Measurements from ENCODE around the gene DNM1L.
"Not testable (repeated sequence)": the region's sequence is repeated elsewhere in the genome, so short reads cannot be mapped to it uniquely, and the experiment has no call there.

DNM1L gene

GRCh38 chr12:32693036-32693435 lies 13.9 kb downstream of the DNM1L start:
- peaks cover 0 to 11% (median 0%) of the 10 kb centered on the region in 4 experiments for H3K4me1 ChIP-seq (ENCODE audit: control extremely low read depth in 1 of 4, control insufficient read depth in 4 of 4, insufficient read depth in 4 of 4, low read length in 3 of 4)
- ChIA-PET CTCF (interaction anchor here (1.1 to 1.5 kb wide), 3 partner anchors 15 to 29 kb away, joined by 3 to 4 read pairs (median 3); no protein-coding TSS in a partner anchor), POLR2A (no interaction called here)
- peaks cover 3 to 9% (median 6%) of the 10 kb centered on the region in 4 experiments for H3K36me3 ChIP-seq (ENCODE audit: control insufficient read depth in 4 of 4, insufficient read depth in 4 of 4, low read length in 3 of 4)
- H3K9me3 ChIP-seq (ENCODE audit: control extremely low read depth in 1 of 5, control insufficient read depth in 4 of 5, insufficient read depth in 2 of 5, low read depth in 1 of 5, low read length in 4 of 5), result peaks cover 0 to 4% (median 3%) of the 10 kb centered on the region in 5 experiments
- no peaks in the 10 kb centered on the region for H3K27me3 ChIP-seq (replicated peaks in 2 of 5; ENCODE audit: control insufficient read depth in 4 of 5, insufficient read depth in 5 of 5, low read length in 4 of 5)
- H3K27ac ChIP-seq (ENCODE audit: insufficient read depth in 1 of 2, low read depth in 1 of 2, low read length in 2 of 2, poor library complexity in 1 of 2, severe bottlenecking in 2 of 2), result peak overlapping the region in 1 of 2 experiments; percentile 17
- no CpG with 5 or more reads among the region's 1 CpG for WGBS (ENCODE audit: insufficient coverage)
- no peak overlapping the region for H3K4me3 ChIP-seq (ENCODE audit: control insufficient read depth in 1 of 7, extremely low read depth in 1 of 7, insufficient read depth in 4 of 7, low read depth in 2 of 7, low read length in 6 of 7)
- DNase-seq, result peak; percentile 35 to 85 (median 64)

- Histone ChIP-seq H3K4me1 (ENCODE audit: control extremely low read depth in 1 of 4, control insufficient read depth in 4 of 4, insufficient read depth in 4 of 4, low read length in 3 of 4) (peaks cover 0 to 15% (median under 1%) of the 10 kb centered on the region in 4 experiments), H3K36me3 (ENCODE audit: control insufficient read depth in 4 of 4, insufficient read depth in 4 of 4, low read length in 3 of 4) (peaks cover 1 to 9% (median 5%) of the 10 kb centered on the region in 4 experiments), H3K27ac (ENCODE audit: insufficient read depth in 1 of 2, low read depth in 1 of 2, low read length in 2 of 2, poor library complexity in 1 of 2, severe bottlenecking in 2 of 2) (no peak overlapping the region), H3K9me3 (ENCODE audit: control extremely low read depth in 1 of 5, control insufficient read depth in 4 of 5, insufficient read depth in 2 of 5, low read depth in 1 of 5, low read length in 4 of 5) (peaks cover 0 to 3% (median 3%) of the 10 kb centered on the region in 5 experiments), H3K4me3 (ENCODE audit: control insufficient read depth in 1 of 7, extremely low read depth in 1 of 7, insufficient read depth in 4 of 7, low read depth in 2 of 7, low read length in 6 of 7) (no peak overlapping the region), H3K27me3 (replicated peaks in 2 of 5; ENCODE audit: control insufficient read depth in 4 of 5, insufficient read depth in 5 of 5, low read length in 4 of 5) (no peaks in the 10 kb centered on the region)
- WGBS (ENCODE audit: insufficient coverage), result 100% methylated on average over 1 of the region's 3 CpGs
- POLR2A ChIA-PET, result no interaction called here
- CTCF ChIA-PET, result no interaction called here
- DNase-seq, result no peak
Measured at GRCh38 chr12:32695787-32696186, 16.7 kb downstream of the DNM1L start.

GRCh38 chr12:32697445-32697844 lies 18.3 kb downstream of the DNM1L start:
- CTCF ChIA-PET, result interaction anchor here (0.7 to 1.6 kb wide), 2 partner anchors 18 to 27 kb away, joined by 3 to 4 read pairs; partner anchors contain the start of gene DNM1L
- Histone ChIP-seq H3K36me3 (ENCODE audit: control insufficient read depth in 4 of 4, insufficient read depth in 4 of 4, low read length in 3 of 4) (peaks cover 0 to 10% (median 6%) of the 10 kb centered on the region in 4 experiments), H3K4me1 (ENCODE audit: control extremely low read depth in 1 of 4, control insufficient read depth in 4 of 4, insufficient read depth in 4 of 4, low read length in 3 of 4) (peaks cover 0 to 16% (median under 1%) of the 10 kb centered on the region in 4 experiments), H3K27ac (ENCODE audit: insufficient read depth in 1 of 2, low read depth in 1 of 2, low read length in 2 of 2, poor library complexity in 1 of 2, severe bottlenecking in 2 of 2) (no peak overlapping the region), H3K9me3 (ENCODE audit: control extremely low read depth in 1 of 5, control insufficient read depth in 4 of 5, insufficient read depth in 2 of 5, low read depth in 1 of 5, low read length in 4 of 5) (peaks cover 0 to 3% (median 0%) of the 10 kb centered on the region in 5 experiments), H3K4me3 (ENCODE audit: control insufficient read depth in 1 of 7, extremely low read depth in 1 of 7, insufficient read depth in 4 of 7, low read depth in 2 of 7, low read length in 6 of 7) (no peak overlapping the region), H3K27me3 (replicated peaks in 2 of 5; ENCODE audit: control insufficient read depth in 4 of 5, insufficient read depth in 5 of 5, low read length in 4 of 5) (no peaks in the 10 kb centered on the region)
- no CpG with 5 or more reads among the region's 1 CpG for WGBS (ENCODE audit: insufficient coverage)
- POLR2A ChIA-PET, result no interaction called here
- no peak for DNase-seq

DNA sequence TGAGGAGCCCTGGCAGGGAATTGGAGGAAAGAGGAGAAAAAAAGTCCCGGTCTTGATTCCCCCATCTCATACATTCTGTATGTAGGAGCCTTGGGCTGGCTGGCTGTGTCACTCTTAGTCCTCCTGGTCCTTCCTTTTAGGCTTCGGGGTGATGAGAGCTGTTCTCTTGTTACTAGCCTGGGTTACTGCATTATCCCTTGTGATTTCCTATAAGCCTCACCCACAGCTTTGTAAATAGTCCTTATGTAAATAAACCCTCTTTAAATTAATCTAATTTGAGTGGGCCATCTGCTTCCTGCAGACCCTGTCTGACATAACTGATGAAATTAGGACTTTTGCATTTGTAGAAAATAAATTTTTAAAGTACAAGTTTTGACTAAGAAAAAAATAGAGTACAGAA lies 19.2 kb downstream of the DNM1L start:
- peaks cover 0 to 16% (median under 1%) of the 10 kb centered on the region in 4 experiments for H3K4me1 ChIP-seq (ENCODE audit: control extremely low read depth in 1 of 4, control insufficient read depth in 4 of 4, insufficient read depth in 4 of 4, low read length in 3 of 4)
- H3K27ac ChIP-seq (ENCODE audit: insufficient read depth in 1 of 2, low read depth in 1 of 2, low read length in 2 of 2, poor library complexity in 1 of 2, severe bottlenecking in 2 of 2), result no peak overlapping the region
- peaks cover 0 to 12% (median 6%) of the 10 kb centered on the region in 4 experiments for H3K36me3 ChIP-seq (ENCODE audit: control insufficient read depth in 4 of 4, insufficient read depth in 4 of 4, low read length in 3 of 4)
- DNase-seq, result peak in 2 of 3 donors; percentile 38 to 63
- WGBS (ENCODE audit: insufficient coverage), result no CpG with 5 or more reads among the region's 2 CpGs
- CTCF ChIA-PET, result interaction anchor here (1.6 kb wide), 1 partner anchor 28 kb away, joined by 3 read pairs; no protein-coding TSS in a partner anchor
- POLR2A ChIA-PET, result no interaction called here
- no peak overlapping the region for H3K4me3 ChIP-seq (ENCODE audit: control insufficient read depth in 1 of 7, extremely low read depth in 1 of 7, insufficient read depth in 4 of 7, low read depth in 2 of 7, low read length in 6 of 7)
- peaks cover 0 to 3% (median 0%) of the 10 kb centered on the region in 5 experiments for H3K9me3 ChIP-seq (ENCODE audit: control extremely low read depth in 1 of 5, control insufficient read depth in 4 of 5, insufficient read depth in 2 of 5, low read depth in 1 of 5, low read length in 4 of 5)
- no peaks in the 10 kb centered on the region for H3K27me3 ChIP-seq (replicated peaks in 2 of 5; ENCODE audit: control insufficient read depth in 4 of 5, insufficient read depth in 5 of 5, low read length in 4 of 5)

DNA sequence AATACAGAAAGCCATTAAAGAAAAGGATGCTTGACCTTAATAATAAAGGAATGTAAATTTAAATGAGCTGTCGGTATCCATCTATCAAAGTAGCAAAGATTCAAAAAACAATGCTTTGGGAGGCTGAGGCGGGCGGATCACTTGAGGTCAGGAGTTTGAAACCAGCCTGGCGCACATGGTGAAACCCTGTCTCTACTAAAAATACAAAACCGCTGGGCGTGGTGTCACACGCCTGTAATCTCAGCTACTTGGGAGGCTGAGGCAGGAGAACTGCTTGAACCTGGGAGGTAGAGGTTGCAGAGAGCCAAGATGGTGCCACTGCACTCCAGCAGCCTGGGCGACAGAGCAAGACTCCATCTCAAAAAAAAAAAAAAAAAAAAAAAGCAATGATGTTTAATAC lies 20.3 kb downstream of the DNM1L start:
- peaks cover 0 to 16% (median under 1%) of the 10 kb centered on the region in 4 experiments for H3K4me1 ChIP-seq (ENCODE audit: control extremely low read depth in 1 of 4, control insufficient read depth in 4 of 4, insufficient read depth in 4 of 4, low read length in 3 of 4)
- H3K27me3 ChIP-seq (replicated peaks in 2 of 5; ENCODE audit: control insufficient read depth in 4 of 5, insufficient read depth in 5 of 5, low read length in 4 of 5); DNase-seq; H3K27ac ChIP-seq (ENCODE audit: insufficient read depth in 1 of 2, low read depth in 1 of 2, low read length in 2 of 2, poor library complexity in 1 of 2, severe bottlenecking in 2 of 2); H3K9me3 ChIP-seq (ENCODE audit: control extremely low read depth in 1 of 5, control insufficient read depth in 4 of 5, insufficient read depth in 2 of 5, low read depth in 1 of 5, low read length in 4 of 5); POLR2A ChIA-PET; H3K4me3 ChIP-seq (ENCODE audit: control insufficient read depth in 1 of 7, extremely low read depth in 1 of 7, insufficient read depth in 4 of 7, low read depth in 2 of 7, low read length in 6 of 7): not testable (repeated sequence)
- CTCF ChIA-PET, result interaction anchor here (1.4 kb wide), 1 partner anchor 243 kb away, joined by 3 read pairs; no protein-coding TSS in a partner anchor
- H3K36me3 ChIP-seq (ENCODE audit: control insufficient read depth in 4 of 4, insufficient read depth in 4 of 4, low read length in 3 of 4), result peaks cover 0 to 12% (median 5%) of the 10 kb centered on the region in 4 experiments
- WGBS (ENCODE audit: insufficient coverage), result 93% methylated on average over 3 of the region's 8 CpGs

GRCh38 chr12:32702473-32702872 lies 23.4 kb downstream of the DNM1L start:
- Histone ChIP-seq H3K27ac (ENCODE audit: insufficient read depth in 1 of 2, low read depth in 1 of 2, low read length in 2 of 2, poor library complexity in 1 of 2, severe bottlenecking in 2 of 2) (peak overlapping the region in 1 of 2 experiments; percentile 20), H3K36me3 (ENCODE audit: control insufficient read depth in 4 of 4, insufficient read depth in 4 of 4, low read length in 3 of 4) (peaks cover 0 to 8% (median 3%) of the 10 kb centered on the region in 4 experiments), H3K4me3 (ENCODE audit: control insufficient read depth in 1 of 7, extremely low read depth in 1 of 7, insufficient read depth in 4 of 7, low read depth in 2 of 7, low read length in 6 of 7) (peak overlapping the region in 1 of 7 experiments; percentile 19), H3K27me3 (replicated peaks in 2 of 5; ENCODE audit: control insufficient read depth in 4 of 5, insufficient read depth in 5 of 5, low read length in 4 of 5) (no peaks in the 10 kb centered on the region), H3K9me3 (ENCODE audit: control extremely low read depth in 1 of 5, control insufficient read depth in 4 of 5, insufficient read depth in 2 of 5, low read depth in 1 of 5, low read length in 4 of 5) (no peaks in the 10 kb centered on the region), H3K4me1 (ENCODE audit: control extremely low read depth in 1 of 4, control insufficient read depth in 4 of 4, insufficient read depth in 4 of 4, low read length in 3 of 4) (peaks cover 2 to 21% (median 10%) of the 10 kb centered on the region in 4 experiments)
- ChIA-PET POLR2A (no interaction called here), CTCF (interaction anchor here (1.1 kb wide), 1 partner anchor 30 kb away, joined by 3 read pairs; no protein-coding TSS in a partner anchor)
- DNase-seq, result peak; percentile 11 to 71 (median 61)

DNA sequence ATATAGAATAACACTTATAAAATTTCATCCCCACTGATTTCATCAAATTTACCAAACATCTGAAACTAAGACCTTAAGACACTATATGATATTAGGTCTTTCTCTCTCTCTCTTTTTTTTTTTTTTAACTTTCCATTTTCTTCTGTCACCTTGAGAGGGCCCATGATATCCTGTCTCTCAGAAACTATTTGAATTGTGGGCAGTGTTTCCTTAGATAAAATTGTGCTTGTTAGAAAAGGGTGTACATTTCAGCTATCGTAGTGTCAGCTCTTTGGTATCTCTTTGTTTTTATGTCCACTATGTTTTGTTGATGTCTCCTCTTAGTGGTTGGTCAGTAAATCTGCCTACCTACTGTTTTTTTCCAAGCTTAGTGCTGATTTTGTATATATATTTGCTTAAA lies 23.8 kb downstream of the DNM1L start:
- CTCF ChIA-PET, result interaction anchor here (0.9 to 1.3 kb wide), 2 partner anchors 9 to 53 kb away, joined by 3 read pairs; partner anchors contain the start of gene YARS2
- Histone ChIP-seq H3K27ac (ENCODE audit: insufficient read depth in 1 of 2, low read depth in 1 of 2, low read length in 2 of 2, poor library complexity in 1 of 2, severe bottlenecking in 2 of 2) (peak overlapping the region; percentile 20 to 33), H3K27me3 (replicated peaks in 2 of 5; ENCODE audit: control insufficient read depth in 4 of 5, insufficient read depth in 5 of 5, low read length in 4 of 5) (no peaks in the 10 kb centered on the region), H3K36me3 (ENCODE audit: control insufficient read depth in 4 of 4, insufficient read depth in 4 of 4, low read length in 3 of 4) (peaks cover 0 to 10% (median 3%) of the 10 kb centered on the region in 4 experiments), H3K9me3 (ENCODE audit: control extremely low read depth in 1 of 5, control insufficient read depth in 4 of 5, insufficient read depth in 2 of 5, low read depth in 1 of 5, low read length in 4 of 5) (no peaks in the 10 kb centered on the region), H3K4me1 (ENCODE audit: control extremely low read depth in 1 of 4, control insufficient read depth in 4 of 4, insufficient read depth in 4 of 4, low read length in 3 of 4) (peaks cover 2 to 20% (median 10%) of the 10 kb centered on the region in 4 experiments), H3K4me3 (ENCODE audit: control insufficient read depth in 1 of 7, extremely low read depth in 1 of 7, insufficient read depth in 4 of 7, low read depth in 2 of 7, low read length in 6 of 7) (peak overlapping the region in 2 of 7 experiments; percentile 19 to 42)
- WGBS (ENCODE audit: insufficient coverage), result no CpG with 5 or more reads among the region's 1 CpG
- DNase-seq, result peak; percentile 14 to 56 (median 24)
- POLR2A ChIA-PET, result no interaction called here
